NCI-H748 treated with DMSO at 0.1 percent for 48 hours (cell line): ENCODE data around the gene TMEM215.
"Not testable (repeated sequence)": the region's sequence is repeated elsewhere in the genome, so short reads cannot be mapped to it uniquely, and the experiment has no call there.

ENCODE experiments used
- DNase-seq: peaks from one replicate; lab custom pipeline; 2025; lab: John Stamatoyannopoulos, UW

TMEM215 gene

GRCh38 chr9:32783168-32783891 lies at the start of gene TMEM215:
TSS of gene TMEM215 (plus strand) at chr9:32783540. CDS start at chr9:32784184, 644 bp downstream.
- peak; percentile 15 for DNase-seq

GRCh38 chr9:32735476-32735875 lies 47.9 kb upstream of the TMEM215 start:
- no peak for DNase-seq

- DNase-seq, result no peak
Measured at GRCh38 chr9:32737378-32737777, 46.0 kb upstream of the TMEM215 start.

- no peak for DNase-seq
Measured at GRCh38 chr9:32738501-32739172, 44.7 kb upstream of the TMEM215 start.

GRCh38 chr9:32741706-32742105 lies 41.6 kb upstream of the TMEM215 start:
- DNase-seq, result no peak

- DNase-seq, result no peak
Measured at GRCh38 chr9:32742296-32742695, 41.0 kb upstream of the TMEM215 start.

- no peak for DNase-seq
Measured at GRCh38 chr9:32748013-32748412, 35.3 kb upstream of the TMEM215 start.

GRCh38 chr9:32755730-32756129 lies 27.6 kb upstream of the TMEM215 start:
- DNase-seq, result no peak

GRCh38 chr9:32764139-32764538 lies 19.2 kb upstream of the TMEM215 start:
- no peak for DNase-seq

GRCh38 chr9:32775283-32775682 lies 8.1 kb upstream of the TMEM215 start:
- DNase-seq, result no peak

GRCh38 chr9:32776201-32776600 lies 7.1 kb upstream of the TMEM215 start:
- DNase-seq, result no peak

- DNase-seq, result no peak
Measured at GRCh38 chr9:32782476-32783167, 718 bp upstream of the TMEM215 start.

GRCh38 chr9:32787816-32788215 lies 4.5 kb downstream of the TMEM215 start:
- DNase-seq, result no peak

GRCh38 chr9:32796015-32796414 lies 12.7 kb downstream of the TMEM215 start:
- DNase-seq, result not testable (repeated sequence)

GRCh38 chr9:32801530-32801929 lies 18.2 kb downstream of the TMEM215 start:
- DNase-seq, result no peak

GRCh38 chr9:32807217-32807616 lies 23.9 kb downstream of the TMEM215 start:
- DNase-seq, result no peak

- no peak for DNase-seq
Measured at GRCh38 chr9:32811246-32811645, 27.9 kb downstream of the TMEM215 start.

- no peak for DNase-seq
Measured at GRCh38 chr9:32820322-32820721, 37.0 kb downstream of the TMEM215 start.

- no peak for DNase-seq
Measured at GRCh38 chr9:32823101-32823500, 39.8 kb downstream of the TMEM215 start.

- DNase-seq, result no peak
Measured at GRCh38 chr9:32823551-32823950, 40.2 kb downstream of the TMEM215 start.

- no peak for DNase-seq
Measured at GRCh38 chr9:32825203-32825602, 41.9 kb downstream of the TMEM215 start.

GRCh38 chr9:32828861-32829260 lies 45.5 kb downstream of the TMEM215 start:
- DNase-seq, result no peak

GRCh38 chr9:32832346-32832745 lies 49.0 kb downstream of the TMEM215 start:
- DNase-seq, result no peak
